H9 (cell line): ENCODE measurements around the gene ELOVL6. TPM values are rescaled to one million over a fixed set of nuclear protein-coding genes. Genes with fewer than 3 reads are reported as not detected.

ENCODE experiments used
- DNase-seq: peaks from one replicate; pipeline ENCODE4 v3.0.0-alpha.2; 2017
- H2AFZ ChIP-seq: one replicate; pipeline ENCODE4 v1.6.1; 2013; ENCODE audit warnings: mild to moderate bottlenecking, low read length, control low read depth, moderate library complexity
- H2AK5ac ChIP-seq: 2 replicates; pipeline ENCODE4 v1.6.1; 2013; ENCODE audit warnings: low read length, control low read depth, mixed read lengths; ENCODE audit not compliant: insufficient read length
- H2BK120ac ChIP-seq: one replicate; pipeline ENCODE4 v1.6.1; 2013; ENCODE audit warnings: low read depth, mild to moderate bottlenecking, low read length, control low read depth, inconsistent platforms; ENCODE audit not compliant: poor library complexity, severe bottlenecking
- H2BK12ac ChIP-seq: 2 replicates; pipeline ENCODE4 v1.6.1; 2013; ENCODE audit warnings: low read length, control low read depth, mixed read lengths, low read depth; ENCODE audit not compliant: insufficient read length
- H2BK15ac ChIP-seq: 2 replicates; pipeline ENCODE4 v1.6.1; 2013; ENCODE audit warnings: low read depth, low read length, control low read depth
- H2BK20ac ChIP-seq: one replicate; pipeline ENCODE4 v1.6.1; 2013; ENCODE audit warnings: low read depth, mild to moderate bottlenecking, low read length, control low read depth, inconsistent platforms; ENCODE audit not compliant: poor library complexity, severe bottlenecking
- H2BK5ac ChIP-seq: 2 replicates; pipeline ENCODE4 v1.6.1; 2013; ENCODE audit warnings: low read length, control low read depth, mixed read lengths; ENCODE audit not compliant: insufficient read length
- H3K14ac ChIP-seq: 2 replicates; pipeline ENCODE4 v1.6.1; 2013; ENCODE audit warnings: low read length, control low read depth; ENCODE audit not compliant: insufficient read depth
- H3K18ac ChIP-seq: 2 replicates; pipeline ENCODE4 v1.6.1; 2013; ENCODE audit warnings: low read depth, mild to moderate bottlenecking, mixed read lengths, low read length, control low read depth; ENCODE audit not compliant: insufficient read length
- H3K23ac ChIP-seq: 2 replicates; pipeline ENCODE4 v1.6.1; 2013; ENCODE audit warnings: low read length, control low read depth, mixed read lengths, low read depth; ENCODE audit not compliant: insufficient read length
- H3K23me2 ChIP-seq: 2 replicates; pipeline ENCODE4 v1.6.1; 2013; ENCODE audit warnings: low read depth, mild to moderate bottlenecking, mixed read lengths, low read length, control low read depth; ENCODE audit not compliant: insufficient read length, poor library complexity, severe bottlenecking
- H3K27ac ChIP-seq: 2 replicates; pipeline ENCODE4 v1.5.1; 2013; ENCODE audit warnings: low read length, control low read depth, mixed read lengths, low read depth; ENCODE audit not compliant: insufficient read length
- H3K27me3 ChIP-seq: 2 replicates; pipeline ENCODE4 v1.6.1; 2013; ENCODE audit warnings: low read length, control low read depth, inconsistent platforms; ENCODE audit not compliant: insufficient read depth
- H3K4ac ChIP-seq: 2 replicates; pipeline ENCODE4 v1.6.1; 2013; ENCODE audit warnings: low read depth, mild to moderate bottlenecking, control low read depth, inconsistent platforms, low read length, moderate library complexity
- H3K4me1 ChIP-seq: 2 replicates; pipeline ENCODE4 v1.6.1; 2013; ENCODE audit warnings: low read length, control low read depth, inconsistent platforms; ENCODE audit not compliant: insufficient read depth
- H3K4me2 ChIP-seq: 2 replicates; pipeline ENCODE4 v1.6.1; 2013; ENCODE audit warnings: low read length, control low read depth, mixed read lengths; ENCODE audit not compliant: insufficient read length, insufficient read depth
- H3K56ac ChIP-seq: 2 replicates; pipeline ENCODE4 v1.6.1; 2013; ENCODE audit warnings: low read depth, mild to moderate bottlenecking, mixed read lengths, low read length, control low read depth; ENCODE audit not compliant: insufficient read length
- H3K79me1 ChIP-seq: 2 replicates; pipeline ENCODE4 v1.6.1; 2013; ENCODE audit warnings: low read depth, mild to moderate bottlenecking, moderate library complexity, low read length, control low read depth, inconsistent platforms; ENCODE audit not compliant: insufficient read depth, poor library complexity, severe bottlenecking
- H3K79me2 ChIP-seq: 2 replicates; pipeline ENCODE4 v1.6.1; 2013; ENCODE audit warnings: low read length, control low read depth, inconsistent platforms; ENCODE audit not compliant: insufficient read depth
- H3K9ac ChIP-seq: 2 replicates; pipeline ENCODE4 v1.6.1; 2013; ENCODE audit warnings: low read length, control low read depth, mixed read lengths; ENCODE audit not compliant: insufficient read length; ENCODE audit errors: extremely low read depth
- H3K9me3 ChIP-seq: one replicate; pipeline ENCODE4 v1.6.1; 2013; ENCODE audit warnings: low read depth, low read length, inconsistent platforms; ENCODE audit not compliant: control insufficient read depth
- H3T11ph ChIP-seq: one replicate; pipeline ENCODE4 v1.6.1; 2013; ENCODE audit warnings: mild to moderate bottlenecking, low read length, control low read depth, inconsistent platforms
- H4K20me1 ChIP-seq: one replicate; pipeline ENCODE4 v1.6.1; 2013; ENCODE audit not compliant: control insufficient read depth, insufficient read length, insufficient read depth
- H4K5ac ChIP-seq: 2 replicates; pipeline ENCODE4 v1.6.1; 2013; ENCODE audit warnings: low read depth, mild to moderate bottlenecking, mixed read lengths, low read length, control low read depth; ENCODE audit not compliant: insufficient read length
- H4K8ac ChIP-seq: replicated peaks from 2 replicates; pipeline ENCODE4 v1.6.1; 2013; ENCODE audit warnings: low read length, control low read depth, mixed read lengths, low read depth; ENCODE audit not compliant: insufficient read length
- H4K91ac ChIP-seq: 2 replicates; pipeline ENCODE4 v1.6.1; 2013; ENCODE audit warnings: low read depth, mild to moderate bottlenecking, moderate library complexity, mixed read lengths, low read length, control low read depth; ENCODE audit not compliant: insufficient read length
- H3K27ac Mint-ChIP-seq, 3 experiments: 2 replicates in 2 of 3; 3 replicates in 1 of 3; pipeline ENCODE4 v1.8.0; 2020 to 2021; ENCODE audit warnings: mixed read lengths in 3 of 3, mild to moderate bottlenecking in 1 of 3, moderate library complexity in 1 of 3
- H3K27me3 Mint-ChIP-seq: 2 replicates; pipeline ENCODE4 v1.8.0; 2021; ENCODE audit warnings: low read depth, mild to moderate bottlenecking, moderate library complexity, mixed read lengths
- H3K36me3 Mint-ChIP-seq, 3 experiments: 2 replicates in 2 of 3; 3 replicates in 1 of 3; pipeline ENCODE4 v1.8.0; 2020 to 2021; ENCODE audit warnings: low read depth in 3 of 3, mixed read lengths in 3 of 3; ENCODE audit not compliant: insufficient read depth in 1 of 3
- H3K4me1 Mint-ChIP-seq, 2 experiments: 2 replicates each; pipeline ENCODE4 v1.8.0; 2020; ENCODE audit warnings: mixed read lengths in 2 of 2
- H3K4me3 Mint-ChIP-seq, 2 experiments: 2 replicates in 1 of 2; 3 replicates in 1 of 2; pipeline ENCODE4 v1.8.0; 2020 to 2021; ENCODE audit warnings: mild to moderate bottlenecking in 2 of 2, mixed read lengths in 2 of 2, moderate library complexity in 1 of 2
- H3K9me3 Mint-ChIP-seq, 2 experiments: 2 replicates in 1 of 2; 3 replicates in 1 of 2; pipeline ENCODE4 v1.8.0; 2020; ENCODE audit warnings: mild to moderate bottlenecking in 2 of 2, mixed read lengths in 2 of 2, moderate library complexity in 1 of 2
- CTCF ChIP-seq: fragments of 200-600 bp; sonication (generic); conservative IDR thresholded peaks from 3 replicates; pipeline ENCODE4 v1.8.0; 2021; ENCODE audit warnings: antibody characterized with exemption, mild to moderate bottlenecking
- whole genome bisulfite sequencing: extraction: QIAGEN DNeasy Blood & Tissue Kit; methylation state at CpG from one replicate; pipeline ENCODE4 v1.1.7; 2013; ENCODE audit warnings: missing lambda C conversion rate, low lambda C conversion rate, mixed read lengths; ENCODE audit not compliant: insufficient read length; ENCODE audit errors: extremely low coverage; 5-methylcytosine and 5-hydroxymethylcytosine counted together
- total RNA-seq: library from RNA; stranded (reverse); gene quantifications from 2 replicates; pipeline ENCODE4 v1.2.1, GENCODE V29; 2021

The ELOVL6 gene
- total RNA-seq, 1 experiment from 2014 or later = 64.6 TPM

GRCh38 chr4:110131916-110132315 lies 66.5 kb downstream of the ELOVL6 start:
- Mint-ChIP-seq H3K27me3 (no peaks in the 10 kb centered on the region), H3K4me3 (no peak overlapping the region), H3K36me3 (peaks cover 5 to 16% (median 7%) of the 10 kb centered on the region in 3 experiments; a peak in 4 of 7 replicates), H3K27ac (peak overlapping the region; percentile 10 to 26 (median 18); a peak in 3 of 7 replicates), H3K9me3 (no peaks in the 10 kb centered on the region), H3K4me1 (peaks cover 19 to 27% of the 10 kb centered on the region in 2 experiments)
- Histone ChIP-seq H2BK12ac (no peak overlapping the region), H4K5ac (no peak overlapping the region), H3K79me2 (peaks cover 6% of the 10 kb centered on the region; the same call in 1 of the 2 replicates), H3K4me2 (no peak overlapping the region), H3K9me3 (no peaks in the 10 kb centered on the region), H3T11ph (no peak overlapping the region), H3K27ac (no peak overlapping the region), H2AFZ (no peak overlapping the region), H3K4me1 (no peaks in the 10 kb centered on the region), H4K20me1 (no peaks in the 10 kb centered on the region), H3K18ac (no peak overlapping the region), H4K91ac (no peak overlapping the region), H3K79me1 (no peaks in the 10 kb centered on the region), H3K23ac (no peak overlapping the region), H3K9ac (no peak overlapping the region), H2BK5ac (no peak overlapping the region), H2BK20ac (no peak overlapping the region), H2BK15ac (no peak overlapping the region), H3K27me3 (no peaks in the 10 kb centered on the region), H3K14ac (no peak overlapping the region), H3K56ac (no peak overlapping the region), H2BK120ac (no peak overlapping the region), H2AK5ac (no peak overlapping the region), H4K8ac (no peak overlapping the region), H3K4ac (no peak overlapping the region), H3K23me2 (no peaks in the 10 kb centered on the region)
- DNase-seq = no peak
- TF ChIP-seq CTCF = no peak
- WGBS = no CpG with 5 or more reads among the region's 3 CpGs
